Spleen (tissue), 7 donors: ENCODE results near the gene TRIAP1.

ENCODE experiments used
- POLR2A ChIP-seq, 3 donors: fragments of 450-650 bp; IDR thresholded peaks; one replicate each; pipeline ENCODE4 v1.5.1; 2017; ENCODE audit warnings: antibody characterized with exemption in 3 of 3, mild to moderate bottlenecking in 1 of 3
- TF ChIP-seq, protein P1 (sequence below), 11 experiments: fragments of 200-600 bp in 7 of 11; fragments of 450-650 bp in 4 of 11; sonication (generic) in 4 of 11; IDR thresholded peaks in 8 of 11; conservative IDR thresholded peaks in 3 of 11; 1 replicate in 7 of 11; 2 replicates in 4 of 11; pipeline versions ENCODE4 v1.4.0 to v1.8.0; 2016 to 2021; ENCODE audit warnings: antibody characterized with exemption in 11 of 11, inconsistent platforms in 4 of 11, mild to moderate bottlenecking in 1 of 11
- donor health status: DM: no; HTN: no; CAD: no; lungs with moderate emphysema.
- donor health status: DM: no; HTN: no; CAD: no.
- donor health status: DM: no; HTN: no; CAD: no.

- TF ChIP-seq, protein P1, sequence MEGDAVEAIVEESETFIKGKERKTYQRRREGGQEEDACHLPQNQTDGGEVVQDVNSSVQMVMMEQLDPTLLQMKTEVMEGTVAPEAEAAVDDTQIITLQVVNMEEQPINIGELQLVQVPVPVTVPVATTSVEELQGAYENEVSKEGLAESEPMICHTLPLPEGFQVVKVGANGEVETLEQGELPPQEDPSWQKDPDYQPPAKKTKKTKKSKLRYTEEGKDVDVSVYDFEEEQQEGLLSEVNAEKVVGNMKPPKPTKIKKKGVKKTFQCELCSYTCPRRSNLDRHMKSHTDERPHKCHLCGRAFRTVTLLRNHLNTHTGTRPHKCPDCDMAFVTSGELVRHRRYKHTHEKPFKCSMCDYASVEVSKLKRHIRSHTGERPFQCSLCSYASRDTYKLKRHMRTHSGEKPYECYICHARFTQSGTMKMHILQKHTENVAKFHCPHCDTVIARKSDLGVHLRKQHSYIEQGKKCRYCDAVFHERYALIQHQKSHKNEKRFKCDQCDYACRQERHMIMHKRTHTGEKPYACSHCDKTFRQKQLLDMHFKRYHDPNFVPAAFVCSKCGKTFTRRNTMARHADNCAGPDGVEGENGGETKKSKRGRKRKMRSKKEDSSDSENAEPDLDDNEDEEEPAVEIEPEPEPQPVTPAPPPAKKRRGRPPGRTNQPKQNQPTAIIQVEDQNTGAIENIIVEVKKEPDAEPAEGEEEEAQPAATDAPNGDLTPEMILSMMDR (IDR thresholded peaks at IDR 0.05 in 8 of 11, conservative IDR thresholded peaks at IDR 0.05 in 3 of 11), result no peak
- TF ChIP-seq POLR2A (IDR thresholded peaks at IDR 0.05), result no peak
These were observed 29.5 kb downstream of the TRIAP1 start for GRCh38 chr12:120416490-120417216.
